GM19452 (cell line): Measurements from ENCODE around the gene FLT4.
"Not testable (repeated sequence)": the region's sequence is repeated elsewhere in the genome, so short reads cannot be mapped to it uniquely, and the experiment has no call there.

Experiments
- ATAC-seq: cut with Tn5 transposase; IDR thresholded peaks from one replicate; pipeline ENCODE4 v1.9.1; 2021; ENCODE audit not compliant: unreplicated experiment

The FLT4 gene

GRCh38 chr5:180649297-180650039 lies at the start of gene FLT4:
TSS of gene FLT4 (minus strand) at chr5:180649600. CDS start at chr5:180649545, 55 bp downstream.
- ATAC-seq: no peak

- ATAC-seq: no peak
Observed at GRCh38 chr5:180699042-180699441, 49.6 kb upstream of the FLT4 start.

GRCh38 chr5:180696116-180696515 lies 46.7 kb upstream of the FLT4 start:
- no peak for ATAC-seq

- ATAC-seq: no peak
Observed at GRCh38 chr5:180692429-180692828, 43.0 kb upstream of the FLT4 start.

GRCh38 chr5:180691046-180691445 lies 41.6 kb upstream of the FLT4 start:
- ATAC-seq: no peak

GRCh38 chr5:180690562-180690961 lies 41.2 kb upstream of the FLT4 start:
- no peak for ATAC-seq

GRCh38 chr5:180689775-180690174 lies 40.4 kb upstream of the FLT4 start:
- no peak for ATAC-seq

GRCh38 chr5:180689071-180689694 lies 39.8 kb upstream of the FLT4 start:
- no peak for ATAC-seq

GRCh38 chr5:180688330-180689070 lies 39.1 kb upstream of the FLT4 start:
- no peak for ATAC-seq

- ATAC-seq: not testable (repeated sequence)
Observed at GRCh38 chr5:180686799-180687198, 37.4 kb upstream of the FLT4 start.

GRCh38 chr5:180684623-180685161 lies 35.3 kb upstream of the FLT4 start:
- ATAC-seq: no peak

GRCh38 chr5:180683220-180683922 lies 34.0 kb upstream of the FLT4 start:
- ATAC-seq: no peak

GRCh38 chr5:180682560-180682959 lies 33.2 kb upstream of the FLT4 start:
- no peak for ATAC-seq

GRCh38 chr5:180682008-180682407 lies 32.6 kb upstream of the FLT4 start:
- not testable (repeated sequence) for ATAC-seq

- not testable (repeated sequence) for ATAC-seq
Observed at GRCh38 chr5:180678319-180678718, 28.9 kb upstream of the FLT4 start.

GRCh38 chr5:180675036-180675635 lies 25.7 kb upstream of the FLT4 start:
- ATAC-seq: no peak

- not testable (repeated sequence) for ATAC-seq
Observed at GRCh38 chr5:180674090-180674475, 24.7 kb upstream of the FLT4 start.

- ATAC-seq: no peak
Observed at GRCh38 chr5:180673371-180674089, 24.1 kb upstream of the FLT4 start.

GRCh38 chr5:180671958-180672524 lies 22.6 kb upstream of the FLT4 start:
- ATAC-seq: not testable (repeated sequence)
